GM23248 (cell line): Measurements from ENCODE around the gene ADGRD2.

Source experiments
- EZH2 ChIP-seq: fragments of 200-600 bp; sonication (generic); IDR thresholded peaks from 2 replicates; pipeline ENCODE4 v1.6.1; 2018; ENCODE audit warnings: antibody characterized with exemption, mild to moderate bottlenecking; ENCODE audit not compliant: insufficient read depth, poor library complexity, severe bottlenecking
- EZH2phosphoT487 ChIP-seq: fragments of 200-600 bp; sonication (generic); IDR thresholded peaks from 2 replicates; pipeline ENCODE4 v1.6.1; 2018; ENCODE audit warnings: antibody characterized with exemption, moderate library complexity, mild to moderate bottlenecking, low read depth; ENCODE audit not compliant: insufficient read depth

GRCh38 chr9:124498499-124499146 lies 48.4 kb downstream of the ADGRD2 start:
- TF ChIP-seq EZH2 (no peak), EZH2phosphoT487 (no peak)
